Keratinocyte (primary cell): ENCODE results near the gene NUMBL. TPM values are rescaled to one million over a fixed set of nuclear protein-coding genes. Genes with fewer than 3 reads are reported as not detected.
A peak's percentile ranks its signal among the peaks of the same experiment; 100 is the strongest.

Experiments used
- DNase-seq: peaks from one replicate; pipeline ENCODE4 v3.0.0-alpha.2; 2011; ENCODE audit warnings: low read depth, missing footprints, low spot score
- FAIRE-seq: peaks from 2 replicates; lab custom pipeline; 2011; peaks lifted over from hg19 to GRCh38; lab: Jason Lieb, UNC
- H2AFZ ChIP-seq: 2 replicates; pipeline ENCODE4 v1.6.0; 2012; ENCODE audit warnings: low read length, control low read depth, inconsistent platforms; ENCODE audit not compliant: control insufficient read depth
- H3K27ac ChIP-seq: 2 replicates; pipeline ENCODE4 v1.5.1; 2011; ENCODE audit warnings: low read length; ENCODE audit not compliant: control insufficient read depth, insufficient read depth
- H3K27me3 ChIP-seq: 3 replicates; pipeline ENCODE4 v1.6.0; 2011; ENCODE audit warnings: low read length; ENCODE audit not compliant: control insufficient read depth, insufficient read depth; ENCODE audit errors: extremely low read depth
- H3K36me3 ChIP-seq, 2 experiments: 2 replicates in 1 of 2; 3 replicates in 1 of 2; pipeline ENCODE4 v1.5.1; 2011; ENCODE audit warnings: low read length in 2 of 2, mild to moderate bottlenecking in 1 of 2; ENCODE audit not compliant: control insufficient read depth in 2 of 2, insufficient read depth in 2 of 2; ENCODE audit errors: extremely low read depth in 1 of 2
- H3K4me1 ChIP-seq: 3 replicates; pipeline ENCODE4 v1.5.1; 2011; ENCODE audit warnings: low read length; ENCODE audit not compliant: control insufficient read depth, insufficient read depth; ENCODE audit errors: extremely low read depth
- H3K4me2 ChIP-seq: 3 replicates; pipeline ENCODE4 v1.6.0; 2011; ENCODE audit warnings: low read depth, low read length; ENCODE audit not compliant: control insufficient read depth, insufficient read depth; ENCODE audit errors: extremely low read depth
- H3K4me3 ChIP-seq, 3 experiments: fragments of 200-600 bp in 1 of 3; sonication (generic) in 1 of 3; 2 replicates in 2 of 3; 3 replicates in 1 of 3; pipeline ENCODE4 v1.5.1; 2011 to 2016; ENCODE audit warnings: low read length in 3 of 3, mild to moderate bottlenecking in 3 of 3, control low read depth in 2 of 3, inconsistent platforms in 1 of 3, low read depth in 1 of 3, mixed read lengths in 1 of 3, mixed run types in 1 of 3, moderate library complexity in 1 of 3; ENCODE audit not compliant: control insufficient read depth in 2 of 3, insufficient read depth in 2 of 3; ENCODE audit errors: extremely low read depth in 1 of 3
- H3K79me2 ChIP-seq: 2 replicates; pipeline ENCODE4 v1.6.0; 2012; ENCODE audit warnings: low read length; ENCODE audit not compliant: control insufficient read depth, insufficient read depth
- H3K9ac ChIP-seq: 3 replicates; pipeline ENCODE4 v1.6.0; 2011; ENCODE audit warnings: low read length; ENCODE audit not compliant: control insufficient read depth, insufficient read depth; ENCODE audit errors: extremely low read depth
- H3K9me1 ChIP-seq: 3 replicates; pipeline ENCODE4 v1.6.0; 2011; ENCODE audit warnings: low read length; ENCODE audit not compliant: control insufficient read depth, insufficient read depth; ENCODE audit errors: extremely low read depth
- H3K9me3 ChIP-seq: 2 replicates; pipeline ENCODE4 v1.5.1; 2012; ENCODE audit warnings: low read depth, low read length; ENCODE audit not compliant: control insufficient read depth
- H4K20me1 ChIP-seq: 3 replicates; pipeline ENCODE4 v1.6.0; 2011; ENCODE audit warnings: low read length; ENCODE audit not compliant: control insufficient read depth, insufficient read depth; ENCODE audit errors: extremely low read depth
- EZH2 ChIP-seq: IDR thresholded peaks from one replicate; pipeline ENCODE4 v1.6.1; 2012; ENCODE audit warnings: inconsistent platforms, mild to moderate bottlenecking, low read length, moderate library complexity
- dilution Hi-C: fragments of 300-500 bp; cut with MboI; formaldehyde crosslinking; loops from one replicate; pipeline ENCODE4 v1.7.0; 2020; ENCODE audit warnings: low sequenced_read_pairs; ENCODE audit not compliant: extremely low pct_ligation_motif_present
- polyA plus RNA-seq, 5 experiments: library from polyadenylated mRNA; depleted of rRNA in 3 of 5; stranded (reverse) in 3 of 5; stranded (forward) in 1 of 5; unstranded in 1 of 5; fragments of >200 nt; gene quantifications; 1 replicate in 1 of 5; 2 replicates in 3 of 5; 3 replicates in 1 of 5; pipeline versions ENCODE4 v1.2.1 to v1.2.3, GENCODE V29; 2011 to 2012; ENCODE audit warnings: missing spikeins in 2 of 5, low read depth in 1 of 5, low replicate concordance in 1 of 5
- TF ChIP-seq, protein P1 (sequence below), 3 experiments: IDR thresholded peaks in 1 of 3; conservative IDR thresholded peaks in 1 of 3; optimal IDR thresholded peaks in 1 of 3; 2 replicates in 2 of 3; 3 replicates in 1 of 3; pipeline versions ENCODE3 to v1.5.1; 2011; ENCODE audit warnings: low read length in 3 of 3, mild to moderate bottlenecking in 3 of 3, moderate library complexity in 2 of 3, control low read depth in 1 of 3, inconsistent platforms in 1 of 3; ENCODE audit not compliant: insufficient read depth in 2 of 3; ENCODE audit errors: extremely low read depth in 1 of 3

NUMBL gene
- polyA plus RNA-seq, 1 donor (not counting 4 experiments of a cell fraction or from before 2014, with no cell fraction given) = 5.7 TPM

DNA sequence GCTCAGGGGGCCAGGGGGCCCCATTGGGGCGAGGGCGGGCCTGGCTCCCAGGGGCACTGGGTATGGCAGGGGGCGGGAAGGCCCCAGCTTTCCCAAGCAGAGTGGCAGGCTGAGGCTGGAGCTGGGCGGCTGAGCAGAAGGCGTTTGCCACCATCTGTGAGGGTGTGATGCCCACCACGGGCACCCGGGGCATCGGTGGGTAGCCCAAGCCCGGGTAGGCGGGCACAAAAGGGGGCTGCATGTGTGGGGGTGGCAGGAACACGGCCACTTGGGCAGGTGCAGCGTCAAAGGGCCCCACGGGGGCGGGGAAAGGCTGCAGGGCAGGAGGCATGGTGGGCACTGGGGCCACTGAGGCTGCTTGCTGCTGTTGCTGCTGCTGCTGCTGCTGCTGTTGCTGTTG is 22.8 kb downstream of the NUMBL start:
- Histone ChIP-seq H3K9me1 (no peaks in the 10 kb centered on the region), H3K9me3 (peaks cover 3% of the 10 kb centered on the region), H3K4me3 (no peak overlapping the region), H3K79me2 (no peaks in the 10 kb centered on the region), H3K27ac (no peak overlapping the region), H4K20me1 (no peaks in the 10 kb centered on the region), H3K36me3 (peaks cover 20 to 24% of the 10 kb centered on the region in 2 experiments), H3K9ac (no peak overlapping the region), H2AFZ (no peak overlapping the region), H3K4me2 (no peak overlapping the region), H3K27me3 (no peaks in the 10 kb centered on the region), H3K4me1 (peaks cover 12% of the 10 kb centered on the region)
- FAIRE-seq = no peak
- no peak for TF ChIP-seq EZH2
- dilution Hi-C loops = no loop called here
- DNase-seq = no peak

DNA sequence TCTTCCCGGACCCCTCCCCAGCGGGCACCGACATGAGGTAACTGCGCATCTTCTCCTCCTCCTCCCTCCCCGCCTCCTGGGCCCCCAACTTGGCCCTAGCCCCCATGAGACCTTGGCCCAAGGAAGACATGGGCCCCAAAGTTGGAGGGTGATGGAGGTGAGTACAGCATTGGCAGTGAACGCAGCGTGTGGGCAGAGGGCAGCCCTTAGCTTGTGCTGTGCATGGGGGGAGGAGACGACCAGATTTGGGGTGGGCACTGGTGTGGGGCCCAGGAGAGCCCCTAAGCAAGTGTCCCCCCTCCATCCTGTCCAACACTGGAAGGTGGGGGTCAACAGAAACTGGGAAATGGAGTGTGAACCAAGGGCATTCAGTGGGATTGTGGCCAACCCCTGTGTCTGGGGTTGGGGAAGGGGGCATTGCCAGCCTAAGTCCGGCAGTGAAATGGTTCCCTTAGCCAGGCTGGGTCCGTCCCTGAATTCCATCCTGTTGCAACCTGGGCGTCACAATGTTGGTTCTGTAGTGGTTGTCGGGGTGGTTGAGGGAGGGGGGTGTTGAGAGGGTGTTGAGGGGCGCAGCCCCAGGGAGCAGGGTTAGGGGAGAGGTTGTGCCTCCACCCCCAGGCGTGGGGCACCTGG is 23.5 kb downstream of the NUMBL start:
- H3K4me2 ChIP-seq = peak overlapping the region; percentile 18
- H3K9ac ChIP-seq = no peak overlapping the region
- dilution Hi-C loops = no loop called here
- H2AFZ ChIP-seq = no peak overlapping the region
- no peaks in the 10 kb centered on the region for H3K27me3 ChIP-seq
- no peaks in the 10 kb centered on the region for H3K79me2 ChIP-seq
- no peaks in the 10 kb centered on the region for H4K20me1 ChIP-seq
- TF ChIP-seq, protein P1, sequence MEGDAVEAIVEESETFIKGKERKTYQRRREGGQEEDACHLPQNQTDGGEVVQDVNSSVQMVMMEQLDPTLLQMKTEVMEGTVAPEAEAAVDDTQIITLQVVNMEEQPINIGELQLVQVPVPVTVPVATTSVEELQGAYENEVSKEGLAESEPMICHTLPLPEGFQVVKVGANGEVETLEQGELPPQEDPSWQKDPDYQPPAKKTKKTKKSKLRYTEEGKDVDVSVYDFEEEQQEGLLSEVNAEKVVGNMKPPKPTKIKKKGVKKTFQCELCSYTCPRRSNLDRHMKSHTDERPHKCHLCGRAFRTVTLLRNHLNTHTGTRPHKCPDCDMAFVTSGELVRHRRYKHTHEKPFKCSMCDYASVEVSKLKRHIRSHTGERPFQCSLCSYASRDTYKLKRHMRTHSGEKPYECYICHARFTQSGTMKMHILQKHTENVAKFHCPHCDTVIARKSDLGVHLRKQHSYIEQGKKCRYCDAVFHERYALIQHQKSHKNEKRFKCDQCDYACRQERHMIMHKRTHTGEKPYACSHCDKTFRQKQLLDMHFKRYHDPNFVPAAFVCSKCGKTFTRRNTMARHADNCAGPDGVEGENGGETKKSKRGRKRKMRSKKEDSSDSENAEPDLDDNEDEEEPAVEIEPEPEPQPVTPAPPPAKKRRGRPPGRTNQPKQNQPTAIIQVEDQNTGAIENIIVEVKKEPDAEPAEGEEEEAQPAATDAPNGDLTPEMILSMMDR (optimal IDR thresholded peaks at IDR 0.05 in 1 of 3, IDR thresholded peaks at IDR 0.05 in 1 of 3, conservative IDR thresholded peaks at IDR 0.05 in 1 of 3; ENCODE audit: extremely low read depth in 1 of 3, insufficient read depth in 2 of 3, low read length in 3 of 3) = no peak
- no peak for TF ChIP-seq EZH2
- H3K27ac ChIP-seq = peak overlapping the region; percentile 59
- H3K4me3 ChIP-seq = no peak overlapping the region
- peaks cover 3% of the 10 kb centered on the region for H3K9me3 ChIP-seq
- peaks cover 17% of the 10 kb centered on the region in 2 experiments for H3K36me3 ChIP-seq
- no peak for DNase-seq
- FAIRE-seq = no peak
- H3K9me1 ChIP-seq = no peaks in the 10 kb centered on the region
- H3K4me1 ChIP-seq = peaks cover 12% of the 10 kb centered on the region
